ENCODE results near the gene EDEM1. TPM values are rescaled to one million over a fixed set of nuclear protein-coding genes. Genes with fewer than 3 reads are reported as not detected.
A peak's percentile ranks its signal among the peaks of the same experiment; 100 is the strongest.

The EDEM1 gene
- polyA plus RNA-seq, 1 experiment = 42.5 TPM

GRCh38 chr3:5201536-5201935 lies 14.0 kb downstream of the EDEM1 start:
- H3K27me3 ChIP-seq (ENCODE audit: control insufficient read depth, insufficient read depth, low read length) = no peaks in the 10 kb centered on the region
- no peak overlapping the region for H3K4me3 ChIP-seq (ENCODE audit: low read depth, low read length)
- no peak overlapping the region for H3K27ac ChIP-seq (ENCODE audit: low read depth, low read length)
- TF ChIP-seq CTCF (IDR thresholded peaks at IDR 0.05; ENCODE audit: low read depth, low read length) = no peak
- ChIA-PET POLR2A (no interaction called here), CTCF (no interaction called here)
- H3K9me3 ChIP-seq (ENCODE audit: control insufficient read depth, insufficient read depth, low read length) = no peaks in the 10 kb centered on the region
- DNase-seq (ENCODE audit: low read depth, low spot score) = no peak

GRCh38 chr3:5202222-5202621 lies 14.7 kb downstream of the EDEM1 start:
- Histone ChIP-seq H3K27ac (ENCODE audit: low read depth, low read length) (no peak overlapping the region), H3K27me3 (ENCODE audit: control insufficient read depth, insufficient read depth, low read length) (no peaks in the 10 kb centered on the region), H3K9me3 (ENCODE audit: control insufficient read depth, insufficient read depth, low read length) (no peaks in the 10 kb centered on the region), H3K4me3 (ENCODE audit: low read depth, low read length) (no peak overlapping the region)
- CTCF ChIA-PET = no interaction called here
- TF ChIP-seq CTCF (IDR thresholded peaks at IDR 0.05; ENCODE audit: low read depth, low read length) = no peak
- DNase-seq (ENCODE audit: low read depth, low spot score) = no peak
- POLR2A ChIA-PET = no interaction called here

GRCh38 chr3:5205165-5205941 lies 17.8 kb downstream of the EDEM1 start:
- ChIA-PET POLR2A (no interaction called here), CTCF (no interaction called here)
- Histone ChIP-seq H3K4me3 (ENCODE audit: low read depth, low read length) (no peak overlapping the region), H3K9me3 (ENCODE audit: control insufficient read depth, insufficient read depth, low read length) (no peaks in the 10 kb centered on the region), H3K27me3 (ENCODE audit: control insufficient read depth, insufficient read depth, low read length) (no peaks in the 10 kb centered on the region), H3K27ac (ENCODE audit: low read depth, low read length) (peak overlapping the region; percentile 68)
- DNase-seq (ENCODE audit: low read depth, low spot score) = no peak
- no peak for TF ChIP-seq CTCF (IDR thresholded peaks at IDR 0.05; ENCODE audit: low read depth, low read length)

- no peaks in the 10 kb centered on the region for H3K27me3 ChIP-seq (ENCODE audit: control insufficient read depth, insufficient read depth, low read length)
- CTCF ChIA-PET = interaction anchor here (1.0 kb wide), 1 partner anchor 8 kb away, joined by 3 read pairs; no protein-coding TSS in a partner anchor
- H3K4me3 ChIP-seq (ENCODE audit: low read depth, low read length) = no peak overlapping the region
- H3K9me3 ChIP-seq (ENCODE audit: control insufficient read depth, insufficient read depth, low read length) = no peaks in the 10 kb centered on the region
- no peak for TF ChIP-seq CTCF (IDR thresholded peaks at IDR 0.05; ENCODE audit: low read depth, low read length)
- no peak overlapping the region for H3K27ac ChIP-seq (ENCODE audit: low read depth, low read length)
- POLR2A ChIA-PET = no interaction called here
- no peak for DNase-seq (ENCODE audit: low read depth, low spot score)
Observed at GRCh38 chr3:5210926-5211325, 23.4 kb downstream of the EDEM1 start.

GRCh38 chr3:5212628-5213573 lies 25.4 kb downstream of the EDEM1 start:
- ChIA-PET CTCF (no interaction called here), POLR2A (no interaction called here)
- no peaks in the 10 kb centered on the region for H3K9me3 ChIP-seq (ENCODE audit: control insufficient read depth, insufficient read depth, low read length)

More at GRCh38 chr3:5212628-5213573, 25.4 kb downstream of the EDEM1 start:
- no peak for DNase-seq (ENCODE audit: low read depth, low spot score)
- no peak overlapping the region for H3K27ac ChIP-seq (ENCODE audit: low read depth, low read length)
- no peak for TF ChIP-seq CTCF (IDR thresholded peaks at IDR 0.05; ENCODE audit: low read depth, low read length)
- H3K27me3 ChIP-seq (ENCODE audit: control insufficient read depth, insufficient read depth, low read length) = no peaks in the 10 kb centered on the region
- no peak overlapping the region for H3K4me3 ChIP-seq (ENCODE audit: low read depth, low read length)

All from AG04450 (cell line).